ENCODE measurements around the gene PCNX2. TPM values are rescaled to one million over a fixed set of nuclear protein-coding genes. Genes with fewer than 3 reads are reported as not detected.

The PCNX2 gene
- total and polyA plus RNA-seq, 5 donors from 2014 or later: 1.6 to 42.3 (median 3.1) TPM

DNA sequence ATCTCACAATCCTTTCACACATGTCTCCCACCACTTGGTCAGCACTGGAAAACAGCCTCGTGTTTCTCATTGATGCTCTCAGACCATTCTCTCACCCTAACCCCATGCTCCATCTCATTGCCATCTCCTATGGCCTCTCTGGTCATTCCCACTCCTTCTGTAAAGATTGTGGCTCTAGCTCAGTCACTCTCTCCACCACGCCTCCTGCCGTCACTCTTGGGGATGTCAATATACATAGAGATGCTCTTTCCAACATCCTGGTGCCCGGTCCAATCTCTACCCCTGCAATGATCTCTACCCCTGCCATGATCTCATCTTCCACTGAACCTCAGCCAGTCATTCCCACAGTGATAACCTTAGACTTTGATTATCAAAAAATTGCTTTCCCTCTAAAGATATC lies 255.0 kb downstream of the PCNX2 start:
- Mint-ChIP-seq H3K27me3 (no peaks in the 10 kb centered on the region), H3K36me3 (peaks cover 22% of the 10 kb centered on the region), H3K27ac (no peak overlapping the region), H3K4me3 (no peak overlapping the region), H3K4me1 (no peaks in the 10 kb centered on the region), H3K9me3 (peaks cover 0 to 3% (median 0%) of the 10 kb centered on the region in 7 donors)
- Histone ChIP-seq H3K4me1 (ENCODE audit: control insufficient read depth, insufficient read depth, low read length, poor library complexity, severe bottlenecking) (no peaks in the 10 kb centered on the region), H3K9me3 (ENCODE audit: control insufficient read depth in 2 of 2, low read length in 2 of 2) (no peaks in the 10 kb centered on the region), H3K27ac (ENCODE audit: insufficient read depth, low read length, poor library complexity, severe bottlenecking) (no peak overlapping the region), H3K27me3 (ENCODE audit: control insufficient read depth, insufficient read depth, low read length) (no peaks in the 10 kb centered on the region), H3K4me3 (ENCODE audit: low read depth, low read length) (no peak overlapping the region), H3K36me3 (ENCODE audit: control insufficient read depth, insufficient read depth, low read length) (peaks cover 3% of the 10 kb centered on the region)
- ATAC-seq (ENCODE audit: low read depth in 2 of 2): no peak
- no peak for DNase-seq

DNA sequence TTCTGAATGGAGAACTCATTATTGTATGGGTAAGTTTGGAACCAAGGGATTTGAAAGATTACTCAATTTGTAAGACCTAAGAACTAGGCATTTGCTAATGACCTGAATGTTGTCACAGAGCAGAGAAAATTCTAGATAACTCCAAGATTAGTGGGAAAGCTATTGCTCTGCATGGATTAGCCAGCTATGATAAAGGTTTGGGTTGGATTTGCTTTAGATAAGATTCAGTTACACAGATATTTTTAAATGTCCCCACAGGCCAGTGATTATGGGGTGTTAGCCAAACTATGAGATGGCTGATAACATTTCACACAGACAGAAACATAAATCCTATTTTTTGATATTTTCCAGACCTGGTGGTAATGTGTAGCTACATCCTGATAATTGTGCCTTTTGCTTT lies 256.9 kb downstream of the PCNX2 start:
- no peaks in the 10 kb centered on the region for H3K27me3 Mint-ChIP-seq
- no peak overlapping the region for H3K4me3 ChIP-seq (ENCODE audit: low read depth, low read length)
- H3K27ac ChIP-seq (ENCODE audit: insufficient read depth, low read length, poor library complexity, severe bottlenecking): no peak overlapping the region
- peaks cover 3% of the 10 kb centered on the region for H3K36me3 ChIP-seq (ENCODE audit: control insufficient read depth, insufficient read depth, low read length)
- H3K4me3 Mint-ChIP-seq: no peak overlapping the region
- H3K9me3 ChIP-seq (ENCODE audit: control insufficient read depth in 2 of 2, low read length in 2 of 2): no peaks in the 10 kb centered on the region
- H3K27me3 ChIP-seq (ENCODE audit: control insufficient read depth, insufficient read depth, low read length): no peaks in the 10 kb centered on the region
- ATAC-seq (ENCODE audit: low read depth in 2 of 2): no peak
- H3K27ac Mint-ChIP-seq: no peak overlapping the region
- DNase-seq: no peak
- no peaks in the 10 kb centered on the region for H3K4me1 ChIP-seq (ENCODE audit: control insufficient read depth, insufficient read depth, low read length, poor library complexity, severe bottlenecking)
- H3K4me1 Mint-ChIP-seq: peaks cover 0 to 4% (median 1%) of the 10 kb centered on the region in 4 donors
- H3K36me3 Mint-ChIP-seq: peaks cover 29% of the 10 kb centered on the region
- no peaks in the 10 kb centered on the region for H3K9me3 Mint-ChIP-seq

DNA sequence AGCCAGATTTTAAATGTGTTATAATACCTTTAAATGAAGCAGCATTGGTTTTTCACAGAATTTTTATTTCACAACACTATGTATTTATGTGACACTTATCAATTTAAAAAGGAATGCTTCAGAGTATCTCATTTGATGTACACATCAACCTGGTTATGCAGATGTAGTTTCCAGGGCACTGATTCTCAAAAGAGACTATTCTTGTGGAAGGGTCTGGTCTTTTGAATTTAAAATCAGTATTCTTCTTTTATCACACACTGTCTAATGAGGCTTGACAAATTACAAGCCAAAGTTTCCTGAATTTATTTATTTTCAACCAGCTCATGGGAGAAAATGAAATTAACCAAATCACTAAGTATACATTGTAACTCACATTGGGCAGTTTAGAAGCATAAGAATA lies 257.7 kb downstream of the PCNX2 start:
- Mint-ChIP-seq H3K4me3 (no peak overlapping the region), H3K27ac (no peak overlapping the region), H3K36me3 (peaks cover 29% of the 10 kb centered on the region), H3K27me3 (no peaks in the 10 kb centered on the region), H3K4me1 (peaks cover 0 to 5% (median 1%) of the 10 kb centered on the region in 4 donors), H3K9me3 (no peaks in the 10 kb centered on the region)
- DNase-seq (no peak), ATAC-seq (ENCODE audit: low read depth in 2 of 2) (no peak)
- Histone ChIP-seq H3K4me1 (ENCODE audit: control insufficient read depth, insufficient read depth, low read length, poor library complexity, severe bottlenecking) (no peaks in the 10 kb centered on the region), H3K36me3 (ENCODE audit: control insufficient read depth, insufficient read depth, low read length) (peaks cover 3% of the 10 kb centered on the region), H3K27me3 (ENCODE audit: control insufficient read depth, insufficient read depth, low read length) (no peaks in the 10 kb centered on the region), H3K27ac (ENCODE audit: insufficient read depth, low read length, poor library complexity, severe bottlenecking) (no peak overlapping the region), H3K9me3 (ENCODE audit: control insufficient read depth in 2 of 2, low read length in 2 of 2) (no peaks in the 10 kb centered on the region), H3K4me3 (ENCODE audit: low read depth, low read length) (no peak overlapping the region)

DNA sequence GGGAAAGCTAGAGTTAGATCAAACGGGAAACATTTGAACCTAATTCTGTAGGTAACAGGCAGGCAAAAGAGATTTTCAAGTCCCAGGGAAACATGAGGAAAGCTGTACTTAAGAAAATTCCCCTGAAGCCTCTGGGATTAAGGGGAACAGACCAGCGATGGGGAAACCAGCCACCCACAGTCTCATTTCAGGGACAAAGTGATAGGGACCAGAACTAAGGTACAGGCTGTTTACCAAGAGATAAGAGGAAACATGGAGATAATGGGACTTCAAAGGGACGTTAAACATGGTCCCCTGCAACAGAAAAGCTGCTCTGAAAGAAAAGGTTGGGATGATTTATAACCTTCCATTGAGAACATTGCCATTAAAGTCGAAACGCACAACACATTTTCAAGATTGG lies 260.7 kb downstream of the PCNX2 start:
- no peak for ATAC-seq (ENCODE audit: low read depth in 2 of 2)
- Mint-ChIP-seq H3K4me3 (no peak overlapping the region), H3K27me3 (no peaks in the 10 kb centered on the region), H3K36me3 (peaks cover 9% of the 10 kb centered on the region), H3K27ac (no peak overlapping the region), H3K9me3 (peaks cover 0 to 2% (median 0%) of the 10 kb centered on the region in 7 donors), H3K4me1 (peaks cover 0 to 5% (median 1%) of the 10 kb centered on the region in 4 donors)
- Histone ChIP-seq H3K4me1 (ENCODE audit: control insufficient read depth, insufficient read depth, low read length, poor library complexity, severe bottlenecking) (no peaks in the 10 kb centered on the region), H3K9me3 (ENCODE audit: control insufficient read depth in 2 of 2, low read length in 2 of 2) (no peaks in the 10 kb centered on the region), H3K27me3 (ENCODE audit: control insufficient read depth, insufficient read depth, low read length) (no peaks in the 10 kb centered on the region), H3K27ac (ENCODE audit: insufficient read depth, low read length, poor library complexity, severe bottlenecking) (no peak overlapping the region), H3K36me3 (ENCODE audit: control insufficient read depth, insufficient read depth, low read length) (no peaks in the 10 kb centered on the region), H3K4me3 (ENCODE audit: low read depth, low read length) (no peak overlapping the region)
- DNase-seq: no peak

DNA sequence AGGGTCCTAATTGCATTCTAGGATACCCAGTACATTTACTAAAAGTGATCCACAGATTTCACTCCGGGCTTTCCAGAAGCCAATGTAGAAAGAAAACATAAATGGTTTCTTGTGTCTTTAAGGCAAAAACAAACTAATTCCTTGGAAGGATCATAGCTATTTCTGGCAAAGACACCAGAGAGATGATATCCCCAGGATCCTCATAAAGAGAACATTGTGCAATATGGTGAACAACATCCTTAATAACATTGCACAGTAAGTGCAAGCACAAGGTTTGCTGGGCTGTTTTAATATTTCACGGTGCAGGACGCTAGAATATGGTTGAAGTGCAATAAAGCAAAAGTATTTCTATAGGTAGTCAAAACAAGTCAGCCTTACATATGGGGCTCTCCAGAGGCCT lies 262.2 kb downstream of the PCNX2 start:
- Mint-ChIP-seq H3K27me3 (no peaks in the 10 kb centered on the region), H3K27ac (no peak overlapping the region), H3K9me3 (peaks cover 0 to 2% (median 0%) of the 10 kb centered on the region in 7 donors), H3K36me3 (peaks cover 9% of the 10 kb centered on the region), H3K4me3 (no peak overlapping the region), H3K4me1 (peaks cover 0 to 5% (median 1%) of the 10 kb centered on the region in 4 donors)
- DNase-seq (no peak), ATAC-seq (ENCODE audit: low read depth in 2 of 2) (no peak)
- Histone ChIP-seq H3K27ac (ENCODE audit: insufficient read depth, low read length, poor library complexity, severe bottlenecking) (no peak overlapping the region), H3K9me3 (ENCODE audit: control insufficient read depth in 2 of 2, low read length in 2 of 2) (no peaks in the 10 kb centered on the region), H3K36me3 (ENCODE audit: control insufficient read depth, insufficient read depth, low read length) (no peaks in the 10 kb centered on the region), H3K27me3 (ENCODE audit: control insufficient read depth, insufficient read depth, low read length) (no peaks in the 10 kb centered on the region), H3K4me3 (ENCODE audit: low read depth, low read length) (no peak overlapping the region), H3K4me1 (ENCODE audit: control insufficient read depth, insufficient read depth, low read length, poor library complexity, severe bottlenecking) (no peaks in the 10 kb centered on the region)

DNA sequence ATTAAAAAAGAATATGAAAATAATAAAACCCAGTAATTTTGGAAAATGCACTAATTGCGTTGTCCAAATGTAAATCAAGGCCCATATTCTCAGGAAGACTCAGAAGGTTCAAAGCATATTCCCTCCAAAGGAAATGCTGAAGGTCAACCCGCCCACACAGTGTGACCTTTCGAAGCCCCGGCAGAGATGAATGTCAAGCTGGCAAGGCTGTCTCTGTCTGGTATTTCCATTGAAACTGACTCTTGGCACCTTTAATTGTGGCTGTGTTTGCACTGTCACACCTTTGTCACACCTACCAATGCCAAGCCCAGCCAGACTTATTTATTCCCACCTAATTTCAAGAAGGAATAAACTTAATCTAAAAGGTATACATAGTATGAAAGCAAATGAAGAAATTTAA lies 262.6 kb downstream of the PCNX2 start:
- Mint-ChIP-seq H3K4me1 (peaks cover 0 to 5% (median 1%) of the 10 kb centered on the region in 4 donors), H3K36me3 (peaks cover 9% of the 10 kb centered on the region), H3K27ac (no peak overlapping the region), H3K27me3 (no peaks in the 10 kb centered on the region), H3K9me3 (peaks cover 0 to 2% (median 0%) of the 10 kb centered on the region in 7 donors), H3K4me3 (no peak overlapping the region)
- ATAC-seq (ENCODE audit: low read depth in 2 of 2) (no peak), DNase-seq (no peak)
- Histone ChIP-seq H3K36me3 (ENCODE audit: control insufficient read depth, insufficient read depth, low read length) (no peaks in the 10 kb centered on the region), H3K4me1 (ENCODE audit: control insufficient read depth, insufficient read depth, low read length, poor library complexity, severe bottlenecking) (no peaks in the 10 kb centered on the region), H3K27ac (ENCODE audit: insufficient read depth, low read length, poor library complexity, severe bottlenecking) (no peak overlapping the region), H3K27me3 (ENCODE audit: control insufficient read depth, insufficient read depth, low read length) (no peaks in the 10 kb centered on the region), H3K4me3 (ENCODE audit: low read depth, low read length) (no peak overlapping the region), H3K9me3 (ENCODE audit: control insufficient read depth in 2 of 2, low read length in 2 of 2) (no peaks in the 10 kb centered on the region)

DNA sequence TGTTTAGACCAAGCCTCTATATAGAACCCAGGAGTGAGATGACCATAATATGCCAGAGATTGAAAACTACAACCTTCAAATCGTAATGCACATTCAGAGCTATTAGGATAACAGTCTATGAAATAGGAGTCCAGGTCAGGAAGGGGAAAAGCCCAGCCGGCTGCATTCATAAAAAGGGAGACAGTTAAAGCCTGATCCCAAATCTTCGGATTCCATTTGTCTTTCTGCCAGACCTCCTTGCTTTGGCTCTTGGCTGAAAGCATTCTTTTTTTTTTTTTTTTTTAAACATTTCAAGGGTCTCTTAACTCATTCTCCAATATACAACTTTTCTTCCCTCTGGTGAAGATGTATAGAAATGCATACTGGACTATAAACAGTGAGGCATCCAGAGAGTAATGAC lies 264.0 kb downstream of the PCNX2 start:
- H3K27ac ChIP-seq (ENCODE audit: insufficient read depth, low read length, poor library complexity, severe bottlenecking): no peak overlapping the region
- Mint-ChIP-seq H3K4me3 (no peak overlapping the region), H3K27me3 (no peaks in the 10 kb centered on the region), H3K4me1 (peaks cover 0 to 5% (median 1%) of the 10 kb centered on the region in 4 donors), H3K27ac (no peak overlapping the region), H3K36me3 (peaks cover 9% of the 10 kb centered on the region), H3K9me3 (peaks cover 0 to 2% (median 0%) of the 10 kb centered on the region in 7 donors)
- H3K9me3 ChIP-seq (ENCODE audit: control insufficient read depth in 2 of 2, low read length in 2 of 2): no peaks in the 10 kb centered on the region
- no peaks in the 10 kb centered on the region for H3K27me3 ChIP-seq (ENCODE audit: control insufficient read depth, insufficient read depth, low read length)
- no peaks in the 10 kb centered on the region for H3K4me1 ChIP-seq (ENCODE audit: control insufficient read depth, insufficient read depth, low read length, poor library complexity, severe bottlenecking)
- H3K4me3 ChIP-seq (ENCODE audit: low read depth, low read length): no peak overlapping the region
- no peaks in the 10 kb centered on the region for H3K36me3 ChIP-seq (ENCODE audit: control insufficient read depth, insufficient read depth, low read length)
- no peak for DNase-seq
- no peak for ATAC-seq (ENCODE audit: low read depth in 2 of 2)

DNA sequence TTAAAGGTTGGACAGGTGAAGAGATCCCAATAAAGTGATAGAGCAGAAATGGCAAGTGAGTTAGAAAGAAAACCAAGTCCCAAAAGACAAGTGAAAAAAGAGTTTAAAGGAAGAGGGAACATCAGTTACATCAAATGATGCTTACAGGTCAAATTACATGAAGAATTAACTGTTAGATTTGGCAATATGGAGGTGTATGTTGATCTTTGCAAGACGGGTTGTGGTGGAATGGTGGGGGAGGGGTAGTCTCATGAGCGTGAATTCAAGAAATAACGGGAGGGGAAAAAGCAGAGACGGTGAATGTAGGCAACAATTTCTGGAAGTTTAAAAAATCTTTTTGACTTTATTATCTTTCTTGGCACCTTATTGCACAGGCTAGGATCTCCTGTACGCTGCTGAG lies 268.5 kb downstream of the PCNX2 start:
- ATAC-seq (ENCODE audit: low read depth in 2 of 2): no peak
- H3K4me3 Mint-ChIP-seq: no peak overlapping the region
- Histone ChIP-seq H3K27ac (ENCODE audit: insufficient read depth, low read length, poor library complexity, severe bottlenecking) (no peak overlapping the region), H3K9me3 (ENCODE audit: control insufficient read depth in 2 of 2, low read length in 2 of 2) (no peaks in the 10 kb centered on the region), H3K4me1 (ENCODE audit: control insufficient read depth, insufficient read depth, low read length, poor library complexity, severe bottlenecking) (no peaks in the 10 kb centered on the region), H3K27me3 (ENCODE audit: control insufficient read depth, insufficient read depth, low read length) (no peaks in the 10 kb centered on the region), H3K36me3 (ENCODE audit: control insufficient read depth, insufficient read depth, low read length) (peaks cover 5% of the 10 kb centered on the region), H3K4me3 (ENCODE audit: low read depth, low read length) (no peak overlapping the region)
- no peak overlapping the region for H3K27ac Mint-ChIP-seq
- H3K27me3 Mint-ChIP-seq: no peaks in the 10 kb centered on the region
- DNase-seq: no peak
- no peaks in the 10 kb centered on the region for H3K4me1 Mint-ChIP-seq
- H3K9me3 Mint-ChIP-seq: peaks cover 0 to 2% (median 0%) of the 10 kb centered on the region in 7 donors
- H3K36me3 Mint-ChIP-seq: peaks cover 16% of the 10 kb centered on the region
